Karpas-422 (cell line): ENCODE data around the gene PDK2. TPM values are rescaled to one million over a fixed set of nuclear protein-coding genes. Genes with fewer than 3 reads are reported as not detected.

Experiments used
- DNase-seq: peaks from one replicate; pipeline ENCODE4 v3.0.0-alpha.2; 2015
- H2AFZ ChIP-seq: fragments of 200-600 bp; sonication (generic); 2 replicates; pipeline ENCODE4 v1.6.1; 2014; ENCODE audit warnings: antibody characterized with exemption, low read length, mixed read lengths
- H3K27ac ChIP-seq: fragments of 200-600 bp; sonication (generic); 2 replicates; pipeline ENCODE4 v1.5.1; 2014; ENCODE audit warnings: mild to moderate bottlenecking, low read length, moderate library complexity
- H3K27me3 ChIP-seq: fragments of 200-600 bp; sonication (generic); 2 replicates; pipeline ENCODE4 v1.6.1; 2014; ENCODE audit warnings: low read length, mixed read lengths
- H3K36me3 ChIP-seq: fragments of 200-600 bp; sonication (generic); 2 replicates; pipeline ENCODE4 v1.6.1; 2014; ENCODE audit warnings: low read length, mixed read lengths; ENCODE audit not compliant: insufficient read depth
- H3K4me1 ChIP-seq: fragments of 200-600 bp; sonication (generic); 2 replicates; pipeline ENCODE4 v1.6.1; 2014; ENCODE audit warnings: mild to moderate bottlenecking, low read length, mixed read lengths
- H3K4me2 ChIP-seq: fragments of 200-600 bp; sonication (generic); 2 replicates; pipeline ENCODE4 v1.6.1; 2014; ENCODE audit warnings: low read length, low read depth, mild to moderate bottlenecking; ENCODE audit not compliant: poor library complexity, severe bottlenecking
- H3K4me3 ChIP-seq: fragments of 200-600 bp; sonication (generic); 2 replicates; pipeline ENCODE4 v1.5.1; 2014; ENCODE audit warnings: mild to moderate bottlenecking, antibody characterized with exemption, low read length, mixed read lengths
- H3K79me2 ChIP-seq: fragments of 200-600 bp; sonication (generic); 2 replicates; pipeline ENCODE4 v1.6.1; 2014; ENCODE audit warnings: mild to moderate bottlenecking, low read length, mixed read lengths
- H3K9ac ChIP-seq: fragments of 200-600 bp; sonication (generic); 2 replicates; pipeline ENCODE4 v1.6.0; 2014; ENCODE audit warnings: low read length
- H3K9me2 ChIP-seq: fragments of 200-600 bp; sonication (generic), shearing (Covaris generic); replicated peaks from 2 replicates; pipeline ENCODE4 v1.6.0; 2014; ENCODE audit warnings: mild to moderate bottlenecking, low read length, moderate library complexity; ENCODE audit not compliant: insufficient read depth
- H3K9me3 ChIP-seq: fragments of 300-700, 200-600 bp; sonication (generic); 2 replicates; pipeline ENCODE4 v1.6.1; 2014; ENCODE audit warnings: low read length, mixed read lengths
- H4K20me1 ChIP-seq: fragments of 200-600 bp; sonication (generic); 2 replicates; pipeline ENCODE4 v1.6.1; 2014; ENCODE audit warnings: mild to moderate bottlenecking, antibody characterized with exemption, low read length, low read depth; ENCODE audit not compliant: insufficient read depth
- total RNA-seq: library from RNA; depleted of rRNA; stranded (reverse); fragments of >200 nt; shearing (Covaris generic); gene quantifications from 2 replicates; pipeline ENCODE4 v1.2.3, GENCODE V29; 2014; ENCODE audit warnings: low replicate concordance

PDK2 gene
- total RNA-seq, 1 experiment from 2014 or later: not detected

GRCh38 chr17:50101346-50102163, 6.4 kb downstream of the PDK2 start:
- no peaks in the 10 kb centered on the region for H3K79me2 ChIP-seq
- H3K27ac ChIP-seq: no peak overlapping the region
- H3K36me3 ChIP-seq: no peaks in the 10 kb centered on the region
- H3K4me2 ChIP-seq: peak overlapping the region; percentile 52
- DNase-seq: peak; percentile 78
- H3K27me3 ChIP-seq: no peaks in the 10 kb centered on the region
- no peaks in the 10 kb centered on the region for H4K20me1 ChIP-seq
- H3K9me3 ChIP-seq: no peaks in the 10 kb centered on the region
- H3K9me2 ChIP-seq: no peaks in the 10 kb centered on the region
- H3K4me1 ChIP-seq: peaks cover 16% of the 10 kb centered on the region
- no peak overlapping the region for H2AFZ ChIP-seq
- peak overlapping the region; percentile 35; the same call in 1 of the 2 replicates for H3K4me3 ChIP-seq
- H3K9ac ChIP-seq: no peak overlapping the region

- H3K79me2 ChIP-seq: no peaks in the 10 kb centered on the region
- H3K36me3 ChIP-seq: no peaks in the 10 kb centered on the region
- H3K4me2 ChIP-seq: peak overlapping the region; percentile 52
- no peak overlapping the region for H3K27ac ChIP-seq
- H3K27me3 ChIP-seq: no peaks in the 10 kb centered on the region
- no peak overlapping the region for H3K4me3 ChIP-seq
- H4K20me1 ChIP-seq: no peaks in the 10 kb centered on the region
- no peaks in the 10 kb centered on the region for H3K9me2 ChIP-seq
- no peak overlapping the region for H3K9ac ChIP-seq
- H3K9me3 ChIP-seq: no peaks in the 10 kb centered on the region
- DNase-seq: no peak
- peaks cover 16% of the 10 kb centered on the region for H3K4me1 ChIP-seq
- H2AFZ ChIP-seq: no peak overlapping the region
Measured at GRCh38 chr17:50102164-50102991, 7.2 kb downstream of the PDK2 start.

DNA sequence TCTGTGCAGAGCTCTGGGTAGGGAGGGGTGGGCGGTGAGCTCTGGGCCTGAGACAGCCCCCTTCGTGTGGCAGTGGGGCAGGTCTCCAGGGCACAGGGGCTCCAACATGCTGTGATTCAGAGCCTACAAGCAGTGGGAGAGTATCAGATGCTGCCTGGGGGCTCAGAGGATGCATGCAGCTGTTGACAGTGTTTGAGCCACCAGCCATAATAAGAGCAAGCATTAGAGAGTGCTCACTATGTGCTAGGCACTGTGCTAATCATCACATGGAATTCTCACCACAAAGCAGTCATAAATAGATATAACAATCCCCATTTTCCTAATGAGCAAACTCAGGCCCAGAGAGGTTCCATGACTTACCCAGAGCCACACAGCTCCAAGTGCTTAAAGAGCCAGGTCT, 8.1 kb downstream of the PDK2 start:
- Histone ChIP-seq H3K79me2 (no peaks in the 10 kb centered on the region), H3K4me1 (peaks cover 16% of the 10 kb centered on the region), H3K9me2 (no peaks in the 10 kb centered on the region), H4K20me1 (no peaks in the 10 kb centered on the region), H2AFZ (no peak overlapping the region), H3K4me3 (no peak overlapping the region), H3K36me3 (no peaks in the 10 kb centered on the region), H3K27ac (no peak overlapping the region), H3K9ac (no peak overlapping the region), H3K9me3 (no peaks in the 10 kb centered on the region), H3K4me2 (no peak overlapping the region), H3K27me3 (no peaks in the 10 kb centered on the region)
- no peak for DNase-seq

DNA sequence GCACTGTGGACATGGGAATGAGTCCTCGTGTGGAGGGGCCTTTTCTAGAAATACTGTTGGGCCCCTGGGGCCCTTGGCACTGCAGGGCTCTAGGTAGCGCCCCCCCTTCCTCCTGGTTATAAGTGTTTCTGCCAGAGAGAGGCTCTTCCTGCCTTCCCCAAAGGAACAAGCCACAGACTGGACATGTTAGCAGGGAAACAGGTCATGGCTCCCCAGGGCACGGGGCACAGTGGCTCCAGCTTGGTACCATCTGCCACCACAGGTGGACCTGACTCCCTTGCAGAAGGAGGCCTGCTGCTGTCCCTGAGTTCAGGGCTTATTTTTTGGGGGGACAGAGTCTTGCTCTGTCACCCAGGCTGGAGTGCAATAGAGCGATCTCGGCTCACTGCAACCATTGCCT, 8.8 kb downstream of the PDK2 start:
- no peak overlapping the region for H2AFZ ChIP-seq
- no peak overlapping the region for H3K9ac ChIP-seq
- H3K27me3 ChIP-seq: no peaks in the 10 kb centered on the region
- no peaks in the 10 kb centered on the region for H4K20me1 ChIP-seq
- H3K4me3 ChIP-seq: no peak overlapping the region
- H3K36me3 ChIP-seq: no peaks in the 10 kb centered on the region
- no peak for DNase-seq
- H3K79me2 ChIP-seq: no peaks in the 10 kb centered on the region
- H3K4me1 ChIP-seq: peaks cover 16% of the 10 kb centered on the region
- H3K4me2 ChIP-seq: no peak overlapping the region
- no peaks in the 10 kb centered on the region for H3K9me3 ChIP-seq
- no peak overlapping the region for H3K27ac ChIP-seq
- no peaks in the 10 kb centered on the region for H3K9me2 ChIP-seq

DNA sequence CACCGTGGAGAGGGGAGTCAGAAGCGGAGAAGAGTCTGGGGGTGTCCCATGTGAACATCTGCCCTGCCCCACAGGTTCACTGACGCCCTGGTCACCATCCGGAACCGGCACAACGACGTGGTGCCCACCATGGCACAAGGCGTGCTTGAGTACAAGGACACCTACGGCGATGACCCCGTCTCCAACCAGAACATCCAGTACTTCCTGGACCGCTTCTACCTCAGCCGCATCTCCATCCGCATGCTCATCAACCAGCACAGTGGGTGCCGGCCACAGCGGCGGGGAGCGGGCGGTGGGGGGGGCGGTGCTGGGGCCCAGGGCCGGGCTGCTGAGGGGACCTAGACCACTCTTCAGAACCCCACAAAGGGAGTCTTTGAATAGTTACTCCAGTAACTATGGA, 10.7 kb downstream of the PDK2 start:
- Histone ChIP-seq H3K27me3 (no peaks in the 10 kb centered on the region), H3K9me2 (no peaks in the 10 kb centered on the region), H3K4me2 (no peak overlapping the region), H3K4me3 (no peak overlapping the region), H3K79me2 (no peaks in the 10 kb centered on the region), H2AFZ (no peak overlapping the region), H3K9me3 (no peaks in the 10 kb centered on the region), H3K27ac (no peak overlapping the region), H3K4me1 (peaks cover 14% of the 10 kb centered on the region), H4K20me1 (no peaks in the 10 kb centered on the region), H3K9ac (no peak overlapping the region), H3K36me3 (no peaks in the 10 kb centered on the region)
- DNase-seq: no peak

DNA sequence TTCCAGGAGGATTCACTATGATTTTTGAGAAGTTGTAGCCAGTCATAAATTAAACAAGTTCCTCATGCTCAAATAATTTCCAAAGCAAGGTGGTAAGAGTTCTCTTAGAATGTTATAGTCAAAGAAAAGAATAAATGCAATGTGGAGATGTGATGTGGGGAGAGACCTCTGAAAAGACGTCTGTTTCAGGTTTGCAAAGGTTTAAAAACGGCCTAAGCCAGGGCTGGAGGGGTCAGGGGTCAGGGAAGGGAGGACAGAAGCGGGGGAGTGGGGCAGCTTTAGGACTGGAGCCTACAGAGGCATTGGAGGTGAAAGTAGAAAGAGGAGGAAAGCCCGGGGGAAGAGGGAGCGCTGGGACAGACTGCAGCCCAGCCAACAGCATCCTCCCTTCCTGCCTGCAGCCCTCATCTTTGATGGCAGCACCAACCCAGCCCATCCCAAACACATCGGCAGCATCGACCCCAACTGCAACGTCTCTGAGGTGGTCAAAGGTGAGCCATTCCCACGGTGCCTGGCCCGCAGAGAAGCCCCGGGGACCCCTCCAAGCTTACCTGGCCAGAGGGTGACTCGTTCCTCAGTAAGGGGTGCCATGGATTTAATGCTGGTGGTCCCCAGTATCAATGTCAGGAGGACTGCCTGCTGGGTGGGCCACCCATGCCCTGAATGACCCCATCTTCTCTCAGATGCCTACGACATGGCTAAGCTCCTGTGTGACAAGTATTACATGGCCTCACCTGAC, 11.4 kb downstream of the PDK2 start:
- no peak overlapping the region for H3K9ac ChIP-seq
- H3K9me2 ChIP-seq: no peaks in the 10 kb centered on the region
- H3K79me2 ChIP-seq: no peaks in the 10 kb centered on the region
- H3K4me2 ChIP-seq: no peak overlapping the region
- H2AFZ ChIP-seq: no peak overlapping the region
- H4K20me1 ChIP-seq: no peaks in the 10 kb centered on the region
- no peaks in the 10 kb centered on the region for H3K9me3 ChIP-seq
- H3K27me3 ChIP-seq: no peaks in the 10 kb centered on the region
- peaks cover 6% of the 10 kb centered on the region for H3K4me1 ChIP-seq
- H3K27ac ChIP-seq: no peak overlapping the region
- H3K36me3 ChIP-seq: no peaks in the 10 kb centered on the region
- DNase-seq: no peak
- no peak overlapping the region for H3K4me3 ChIP-seq

- H3K27ac ChIP-seq: no peak overlapping the region
- H3K9me2 ChIP-seq: no peaks in the 10 kb centered on the region
- H2AFZ ChIP-seq: no peak overlapping the region
- H3K4me1 ChIP-seq: no peaks in the 10 kb centered on the region
- no peak for DNase-seq
- no peaks in the 10 kb centered on the region for H3K27me3 ChIP-seq
- H3K36me3 ChIP-seq: no peaks in the 10 kb centered on the region
- H3K79me2 ChIP-seq: no peaks in the 10 kb centered on the region
- no peak overlapping the region for H3K4me2 ChIP-seq
- H3K9me3 ChIP-seq: no peaks in the 10 kb centered on the region
- no peak overlapping the region for H3K9ac ChIP-seq
- H3K4me3 ChIP-seq: no peak overlapping the region
- no peaks in the 10 kb centered on the region for H4K20me1 ChIP-seq
Measured at GRCh38 chr17:50107790-50108414, 12.8 kb downstream of the PDK2 start.
